Sigmoid colon (tissue), 4 donors: Measurements from ENCODE around the gene ZNF646.
A peak's percentile ranks its signal among the peaks of the same experiment; 100 is the strongest.

ENCODE experiments used
- EP300 ChIP-seq, 4 donors: sonication (generic); formaldehyde crosslinking; IDR thresholded peaks; one replicate each; pipeline ENCODE4 v1.6.1; 2017; ENCODE audit warnings: antibody characterized with exemption in 4 of 4
- POLR2A ChIP-seq, 2 donors: fragments of 450-650 bp; IDR thresholded peaks; one replicate each; pipeline ENCODE4 v1.6.1; 2016; ENCODE audit warnings: antibody characterized with exemption in 2 of 2, mild to moderate bottlenecking in 2 of 2, moderate library complexity in 2 of 2
- TF ChIP-seq, protein P1 (sequence below), 4 experiments: fragments of 450-650 bp in 3 of 4; fragments of 200-600 bp in 1 of 4; IDR thresholded peaks; one replicate each; pipeline ENCODE4 v1.5.1; 2016 to 2019; ENCODE audit warnings: antibody characterized with exemption in 4 of 4, mild to moderate bottlenecking in 3 of 4, moderate library complexity in 2 of 4

DNA sequence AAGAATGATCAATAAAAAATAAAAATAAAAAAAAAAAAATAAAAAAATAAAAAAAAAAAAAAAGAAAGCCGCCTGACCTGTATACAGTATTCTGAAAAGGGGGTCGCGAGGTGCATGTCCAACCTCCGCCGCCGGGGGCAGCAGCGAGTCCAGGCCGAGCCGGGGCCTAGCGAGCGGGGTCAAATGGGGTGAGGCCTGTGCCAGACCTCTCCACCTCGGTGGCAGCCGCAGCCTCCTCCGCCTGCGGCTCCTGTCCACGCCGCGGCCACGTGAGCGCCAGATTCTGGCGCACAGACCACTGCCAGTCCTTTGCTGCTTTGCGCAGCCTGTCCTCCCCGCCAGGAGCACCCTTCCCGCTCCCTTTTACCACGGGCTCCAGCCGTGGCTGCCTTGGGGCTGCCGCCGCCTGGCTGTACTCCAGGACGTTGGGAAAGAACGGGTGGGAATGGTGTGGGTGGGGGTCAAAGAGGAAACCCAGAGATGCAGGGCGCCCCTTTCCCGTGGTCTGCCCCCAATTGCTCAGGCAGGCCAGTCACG lies 31.5 kb downstream of the ZNF646 start:
- TF ChIP-seq, protein P1, sequence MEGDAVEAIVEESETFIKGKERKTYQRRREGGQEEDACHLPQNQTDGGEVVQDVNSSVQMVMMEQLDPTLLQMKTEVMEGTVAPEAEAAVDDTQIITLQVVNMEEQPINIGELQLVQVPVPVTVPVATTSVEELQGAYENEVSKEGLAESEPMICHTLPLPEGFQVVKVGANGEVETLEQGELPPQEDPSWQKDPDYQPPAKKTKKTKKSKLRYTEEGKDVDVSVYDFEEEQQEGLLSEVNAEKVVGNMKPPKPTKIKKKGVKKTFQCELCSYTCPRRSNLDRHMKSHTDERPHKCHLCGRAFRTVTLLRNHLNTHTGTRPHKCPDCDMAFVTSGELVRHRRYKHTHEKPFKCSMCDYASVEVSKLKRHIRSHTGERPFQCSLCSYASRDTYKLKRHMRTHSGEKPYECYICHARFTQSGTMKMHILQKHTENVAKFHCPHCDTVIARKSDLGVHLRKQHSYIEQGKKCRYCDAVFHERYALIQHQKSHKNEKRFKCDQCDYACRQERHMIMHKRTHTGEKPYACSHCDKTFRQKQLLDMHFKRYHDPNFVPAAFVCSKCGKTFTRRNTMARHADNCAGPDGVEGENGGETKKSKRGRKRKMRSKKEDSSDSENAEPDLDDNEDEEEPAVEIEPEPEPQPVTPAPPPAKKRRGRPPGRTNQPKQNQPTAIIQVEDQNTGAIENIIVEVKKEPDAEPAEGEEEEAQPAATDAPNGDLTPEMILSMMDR (IDR thresholded peaks at IDR 0.05) = peak; percentile 70 to 86 (median 80)
- TF ChIP-seq EP300 (IDR thresholded peaks at IDR 0.05) (peak in 1 of 4 donors; percentile 71), POLR2A (IDR thresholded peaks at IDR 0.05) (no peak)
